Jurkat, Clone E6-1 (cell line): ENCODE measurements around the gene IGSF21.

Experiments
- DNase-seq: peaks from one replicate; pipeline ENCODE4 v3.0.0-alpha.2; 2011; ENCODE audit warnings: low read depth, low spot score
- H3K4me3 ChIP-seq: 2 replicates; pipeline ENCODE4 v1.5.1; 2011; ENCODE audit warnings: mild to moderate bottlenecking, low read length, control low read depth, moderate library complexity

IGSF21 gene

GRCh38 chr1:18329469-18330253 lies 222.1 kb downstream of the IGSF21 start:
- H3K4me3 ChIP-seq = no peak overlapping the region
- no peak for DNase-seq

- no peak overlapping the region for H3K4me3 ChIP-seq
- no peak for DNase-seq
These were observed 225.0 kb downstream of the IGSF21 start for GRCh38 chr1:18332576-18332975.

- H3K4me3 ChIP-seq = no peak overlapping the region
- no peak for DNase-seq
These were observed 225.6 kb downstream of the IGSF21 start for GRCh38 chr1:18333220-18333619.

GRCh38 chr1:18336801-18337200 lies 229.2 kb downstream of the IGSF21 start:
- DNase-seq = no peak

GRCh38 chr1:18337757-18338156 lies 230.2 kb downstream of the IGSF21 start:
- H3K4me3 ChIP-seq = no peak overlapping the region

More at GRCh38 chr1:18336801-18337200, 229.2 kb downstream of the IGSF21 start:
- H3K4me3 ChIP-seq = no peak overlapping the region

GRCh38 chr1:18339161-18339560 lies 231.6 kb downstream of the IGSF21 start:
- H3K4me3 ChIP-seq = no peak overlapping the region
- DNase-seq = no peak

More at GRCh38 chr1:18337757-18338156, 230.2 kb downstream of the IGSF21 start:
- no peak for DNase-seq

GRCh38 chr1:18340158-18340764 lies 232.7 kb downstream of the IGSF21 start:
- no peak overlapping the region for H3K4me3 ChIP-seq
- no peak for DNase-seq

GRCh38 chr1:18340787-18341186 lies 233.2 kb downstream of the IGSF21 start:
- no peak overlapping the region for H3K4me3 ChIP-seq
- no peak for DNase-seq

GRCh38 chr1:18341291-18342069 lies 233.9 kb downstream of the IGSF21 start:
- no peak for DNase-seq
- H3K4me3 ChIP-seq = no peak overlapping the region

GRCh38 chr1:18342744-18343143 lies 235.1 kb downstream of the IGSF21 start:
- DNase-seq = no peak
- H3K4me3 ChIP-seq = no peak overlapping the region

GRCh38 chr1:18343581-18343980 lies 236.0 kb downstream of the IGSF21 start:
- H3K4me3 ChIP-seq = no peak overlapping the region
- DNase-seq = no peak

- no peak for DNase-seq
- H3K4me3 ChIP-seq = no peak overlapping the region
These were observed 237.2 kb downstream of the IGSF21 start for GRCh38 chr1:18344755-18345154.

- no peak for DNase-seq
- no peak overlapping the region for H3K4me3 ChIP-seq
These were observed 240.0 kb downstream of the IGSF21 start for GRCh38 chr1:18347559-18347958.

GRCh38 chr1:18348354-18348753 lies 240.8 kb downstream of the IGSF21 start:
- DNase-seq = no peak
- no peak overlapping the region for H3K4me3 ChIP-seq

- DNase-seq = no peak
- no peak overlapping the region for H3K4me3 ChIP-seq
These were observed 243.1 kb downstream of the IGSF21 start for GRCh38 chr1:18350747-18351146.

GRCh38 chr1:18351735-18352134 lies 244.1 kb downstream of the IGSF21 start:
- no peak for DNase-seq
- no peak overlapping the region for H3K4me3 ChIP-seq

GRCh38 chr1:18352636-18353265 lies 245.2 kb downstream of the IGSF21 start:
- peak overlapping the region; percentile 29 for H3K4me3 ChIP-seq
- peak; percentile 69 for DNase-seq

- H3K4me3 ChIP-seq = no peak overlapping the region
- DNase-seq = no peak
These were observed 245.9 kb downstream of the IGSF21 start for GRCh38 chr1:18353528-18353927.

- no peak for DNase-seq
- no peak overlapping the region for H3K4me3 ChIP-seq
These were observed 246.4 kb downstream of the IGSF21 start for GRCh38 chr1:18353992-18354391.

GRCh38 chr1:18354612-18355011 lies 247.0 kb downstream of the IGSF21 start:
- no peak overlapping the region for H3K4me3 ChIP-seq
- DNase-seq = no peak
